Stimulated activated CD8-positive, alpha-beta memory T cell treated with anti-CD3 and anti-CD28 coated beads, Interleukin-7, amount 100 ng/mL, for 24 hours (primary cell): ENCODE measurements around the gene MTERF4.

Source experiments
- DNase-seq: peaks from one replicate; pipeline ENCODE4 v3.0.0-alpha.2; 2020; ENCODE audit warnings: low read depth

The MTERF4 gene

GRCh38 chr2:241088791-241089732 lies 13.0 kb downstream of the MTERF4 start:
- no peak for DNase-seq

GRCh38 chr2:241088376-241088775 lies 13.7 kb downstream of the MTERF4 start:
- no peak for DNase-seq

GRCh38 chr2:241087420-241088268 lies 14.4 kb downstream of the MTERF4 start:
- DNase-seq, result no peak

- no peak for DNase-seq
These were observed 17.1 kb downstream of the MTERF4 start for GRCh38 chr2:241084856-241085444.

GRCh38 chr2:241083091-241083415 lies 19.0 kb downstream of the MTERF4 start:
- no peak for DNase-seq

GRCh38 chr2:241082341-241083090 lies 19.6 kb downstream of the MTERF4 start:
- DNase-seq, result no peak

- DNase-seq, result no peak
These were observed 20.3 kb downstream of the MTERF4 start for GRCh38 chr2:241081643-241082340.

GRCh38 chr2:241081190-241081642 lies 20.9 kb downstream of the MTERF4 start:
- no peak for DNase-seq

GRCh38 chr2:241080405-241081189 lies 21.5 kb downstream of the MTERF4 start:
- DNase-seq, result no peak

GRCh38 chr2:241074901-241075540 lies 27.1 kb downstream of the MTERF4 start:
- no peak for DNase-seq

GRCh38 chr2:241074065-241074818 lies 27.8 kb downstream of the MTERF4 start:
- DNase-seq, result no peak

- no peak for DNase-seq
These were observed 28.7 kb downstream of the MTERF4 start for GRCh38 chr2:241073166-241074064.

- DNase-seq, result no peak
These were observed 29.4 kb downstream of the MTERF4 start for GRCh38 chr2:241072553-241073165.

- no peak for DNase-seq
These were observed 29.9 kb downstream of the MTERF4 start for GRCh38 chr2:241072151-241072550.

GRCh38 chr2:241071677-241072111 lies 30.4 kb downstream of the MTERF4 start:
- no peak for DNase-seq

- no peak for DNase-seq
These were observed 31.0 kb downstream of the MTERF4 start for GRCh38 chr2:241070811-241071676.

GRCh38 chr2:241070361-241070760 lies 31.7 kb downstream of the MTERF4 start:
- DNase-seq, result no peak
